Head of caudate nucleus (tissue), 42 donors: ENCODE data around the gene MOK.
A peak's percentile ranks its signal among the peaks of the same experiment; 100 is the strongest.
"Not testable (repeated sequence)": the region's sequence is repeated elsewhere in the genome, so short reads cannot be mapped to it uniquely, and the experiment has no call there.

Experiments used
- DNase-seq, 42 donors: peaks; one replicate each; pipeline versions ENCODE4 v3.0.0 to v3.0.0-alpha.2; 2020 to 2021; ENCODE audit warnings: mixed read lengths in 7 of 42
- intact Hi-C: fragments of 100-400 bp; cut with DNase I; formaldehyde crosslinking; loops from one replicate; pipeline ENCODE4 v1.15.0; 2022

MOK gene

GRCh38 chr14:102325791-102326345 is 20.9 kb upstream of the MOK start:
- no peak for DNase-seq
- intact Hi-C loops, result no loop called here

DNA sequence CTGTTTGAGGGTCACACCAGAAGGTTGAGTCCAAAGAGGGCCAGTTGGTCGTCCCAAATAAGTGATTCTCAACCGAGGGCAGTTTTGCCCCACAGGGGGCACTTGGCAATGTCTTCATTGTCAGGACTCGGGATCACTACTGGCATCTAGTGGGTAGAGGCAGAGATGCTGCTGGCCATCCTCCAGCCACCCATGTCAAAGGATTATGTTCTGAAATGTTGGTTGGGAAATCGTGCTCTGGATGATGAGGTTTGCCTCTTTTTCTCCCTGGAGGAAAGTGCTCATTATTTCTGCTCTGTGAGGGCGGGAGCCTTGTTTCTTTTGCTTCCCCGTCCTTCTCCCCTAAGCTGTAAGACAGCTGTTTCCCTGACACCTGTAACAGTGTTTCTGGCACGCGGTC is 18.1 kb upstream of the MOK start:
- intact Hi-C loops, result no loop called here
- DNase-seq, result peak in 41 of 42 donors; percentile 41 to 91 (median 79)

DNA sequence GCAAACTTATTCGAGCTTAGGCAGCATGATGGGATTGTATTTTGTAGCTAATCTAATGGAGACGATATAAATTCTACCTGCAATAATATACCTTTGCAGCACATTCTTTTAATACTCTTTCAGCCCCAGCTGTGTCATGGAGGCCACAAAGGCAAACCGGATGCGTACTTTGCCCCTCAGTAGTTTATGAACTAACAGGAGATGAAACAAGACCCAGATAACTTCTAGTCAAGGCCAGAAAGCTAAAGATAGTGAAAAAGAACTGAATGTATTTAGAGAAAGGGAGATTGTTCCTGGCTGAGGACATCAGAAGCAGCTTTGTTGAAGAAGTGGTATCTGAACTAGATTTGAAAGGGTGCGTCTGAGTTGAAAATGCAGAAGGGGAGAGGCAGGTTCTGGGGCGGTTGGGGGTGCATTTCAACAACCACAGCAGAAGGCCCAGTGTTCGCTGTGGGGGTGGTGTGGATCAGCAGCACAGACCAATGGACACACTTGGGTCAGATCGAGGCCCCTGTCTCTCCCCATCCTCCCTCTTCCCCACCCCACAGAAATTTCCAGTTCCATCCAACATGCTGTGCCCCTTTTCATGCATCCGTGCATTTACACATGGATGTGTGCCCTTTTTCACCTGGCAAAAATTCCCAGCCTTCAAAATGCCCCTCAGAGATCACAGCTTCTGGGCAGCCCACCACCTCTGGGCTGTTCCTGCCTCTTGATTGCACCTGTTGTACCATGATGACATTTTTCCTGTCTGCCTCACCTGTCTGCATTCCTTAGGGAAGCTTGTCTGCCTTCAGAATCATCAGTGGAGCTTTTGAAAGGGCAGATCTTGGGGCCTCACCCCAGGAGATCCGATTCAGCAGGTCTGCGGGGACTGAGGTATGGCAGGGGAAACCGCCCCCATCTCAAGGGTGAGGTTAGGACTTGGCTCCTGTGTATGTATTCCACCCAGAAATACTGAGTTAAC is 16.8 kb upstream of the MOK start:
- no peak for DNase-seq
- intact Hi-C loops, result no loop called here

- no peak for DNase-seq
- intact Hi-C loops, result no loop called here
Observed at GRCh38 chr14:102320671-102321455, 15.9 kb upstream of the MOK start.

DNA sequence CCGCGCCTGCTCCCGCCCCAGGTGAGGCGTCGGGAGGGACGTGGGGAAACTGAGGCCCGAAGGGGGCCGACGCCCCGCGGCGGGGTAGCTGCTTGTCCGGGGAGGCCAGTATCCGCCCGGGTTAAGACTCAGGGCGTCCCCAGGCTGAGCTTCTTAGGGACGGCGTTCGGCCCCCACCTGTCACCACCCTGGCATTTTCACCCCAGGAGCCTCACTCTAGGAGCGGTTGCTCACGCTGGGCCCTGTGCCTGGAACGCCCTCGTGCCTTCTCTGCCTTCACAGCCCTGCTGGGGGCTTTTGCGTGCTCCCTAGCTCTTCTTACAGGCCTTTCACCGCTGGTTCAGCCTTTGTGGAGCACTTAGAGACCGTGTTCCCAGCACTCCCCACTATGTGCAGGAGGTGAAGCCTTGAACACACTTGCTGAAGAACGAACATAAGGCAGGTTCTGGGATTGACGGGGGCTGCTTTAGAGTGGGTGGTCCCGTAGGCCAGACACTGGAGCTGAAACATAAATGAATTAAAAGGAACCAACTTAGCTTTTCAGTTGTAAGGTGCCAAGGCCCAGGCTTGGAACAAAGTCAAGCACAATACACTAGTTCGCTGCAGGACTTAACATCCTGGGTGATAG is 15.2 kb upstream of the MOK start:
- intact Hi-C loops, result no loop called here
- DNase-seq, result peak in 19 of 42 donors; percentile 21 to 65 (median 44)

DNA sequence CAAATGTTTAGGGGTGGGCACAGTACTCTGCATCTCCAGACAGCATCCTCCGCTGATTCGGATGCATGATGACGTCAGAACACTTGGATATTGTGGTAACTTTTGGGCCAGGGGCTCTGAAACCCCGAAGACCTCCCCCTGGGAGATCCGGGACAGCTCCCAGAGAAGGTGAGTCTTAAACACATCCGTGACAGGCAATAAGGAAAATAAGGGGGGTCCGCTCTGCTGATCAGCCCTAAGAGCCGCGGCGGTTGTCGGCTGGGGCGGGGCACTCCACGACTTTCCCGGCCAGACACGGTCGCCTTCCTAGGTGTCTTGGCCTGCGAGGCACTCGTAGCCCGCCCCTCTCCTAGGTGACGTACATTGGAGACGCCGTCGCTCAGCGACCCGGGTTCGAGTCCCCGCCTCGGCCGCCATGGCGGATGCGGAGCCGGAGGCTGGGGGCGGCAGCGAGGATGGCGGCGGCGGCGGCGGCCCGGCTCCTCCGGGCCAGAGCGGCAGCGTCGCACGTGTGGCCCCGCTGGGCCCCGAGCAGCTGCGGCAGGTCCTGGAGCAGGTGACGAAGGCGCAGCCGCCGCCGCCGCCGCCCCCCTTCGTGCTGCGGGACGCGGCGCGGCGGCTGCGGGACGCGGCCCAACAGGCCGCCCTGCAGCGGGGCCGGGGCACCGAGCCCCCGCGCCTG is 14.5 kb upstream of the MOK start, which contains the start of gene ZNF839:
ZNF839 (plus strand) TSS at position 396 of the 682 bp plus-strand sequence; CDS start at position 416, 20 bp downstream.
- DNase-seq, result peak; percentile 85 to 97 (median 92)
- intact Hi-C loops, result loop anchor here (10.0 kb wide), 2 partner anchors 195 to 355 kb away; partner anchors contain the start of gene DYNC1H1

- intact Hi-C loops, result loop anchor here (10.0 kb wide), 2 partner anchors 196 to 354 kb away; partner anchors contain the start of gene DYNC1H1
- DNase-seq, result peak in 1 of 42 donors; percentile 20
Observed at GRCh38 chr14:102318781-102319276, 13.9 kb upstream of the MOK start.

DNA sequence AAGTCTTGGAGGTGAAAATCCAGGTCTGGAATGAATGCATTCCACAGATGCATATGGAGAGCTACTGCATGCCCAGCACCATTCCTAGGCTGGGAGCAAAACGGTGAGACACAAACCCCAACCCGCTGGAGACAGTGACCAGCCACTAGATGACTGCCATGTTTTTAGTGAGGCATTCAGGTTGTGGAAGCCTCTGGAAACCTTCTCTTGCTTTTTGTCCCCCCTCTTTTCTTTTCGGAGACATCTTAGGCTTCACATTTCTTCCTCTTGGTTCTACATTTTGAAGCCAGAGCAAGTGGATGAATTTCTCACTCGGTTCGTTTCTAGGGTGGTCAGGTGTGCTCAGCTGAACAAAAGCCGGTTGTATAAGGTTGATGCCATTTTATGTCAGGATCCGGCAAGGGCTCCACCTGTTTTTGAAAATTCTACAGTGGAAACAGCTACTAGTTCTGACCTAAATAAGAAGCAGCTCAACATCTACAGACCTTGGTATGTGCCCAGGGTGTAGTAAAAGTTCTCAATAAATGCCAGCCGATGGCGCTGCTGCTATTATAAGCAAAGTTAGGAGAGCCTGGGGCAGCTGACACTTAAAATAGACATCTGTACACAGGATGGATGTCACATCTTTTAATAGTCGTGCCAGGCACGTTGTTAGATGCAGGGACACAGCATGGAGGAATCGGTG is 12.7 kb upstream of the MOK start:
- peak in 24 of 42 donors; percentile 30 to 82 (median 54) for DNase-seq
- intact Hi-C loops, result loop anchor here (10.0 kb wide), 2 partner anchors 197 to 353 kb away; partner anchors contain the start of gene DYNC1H1

DNA sequence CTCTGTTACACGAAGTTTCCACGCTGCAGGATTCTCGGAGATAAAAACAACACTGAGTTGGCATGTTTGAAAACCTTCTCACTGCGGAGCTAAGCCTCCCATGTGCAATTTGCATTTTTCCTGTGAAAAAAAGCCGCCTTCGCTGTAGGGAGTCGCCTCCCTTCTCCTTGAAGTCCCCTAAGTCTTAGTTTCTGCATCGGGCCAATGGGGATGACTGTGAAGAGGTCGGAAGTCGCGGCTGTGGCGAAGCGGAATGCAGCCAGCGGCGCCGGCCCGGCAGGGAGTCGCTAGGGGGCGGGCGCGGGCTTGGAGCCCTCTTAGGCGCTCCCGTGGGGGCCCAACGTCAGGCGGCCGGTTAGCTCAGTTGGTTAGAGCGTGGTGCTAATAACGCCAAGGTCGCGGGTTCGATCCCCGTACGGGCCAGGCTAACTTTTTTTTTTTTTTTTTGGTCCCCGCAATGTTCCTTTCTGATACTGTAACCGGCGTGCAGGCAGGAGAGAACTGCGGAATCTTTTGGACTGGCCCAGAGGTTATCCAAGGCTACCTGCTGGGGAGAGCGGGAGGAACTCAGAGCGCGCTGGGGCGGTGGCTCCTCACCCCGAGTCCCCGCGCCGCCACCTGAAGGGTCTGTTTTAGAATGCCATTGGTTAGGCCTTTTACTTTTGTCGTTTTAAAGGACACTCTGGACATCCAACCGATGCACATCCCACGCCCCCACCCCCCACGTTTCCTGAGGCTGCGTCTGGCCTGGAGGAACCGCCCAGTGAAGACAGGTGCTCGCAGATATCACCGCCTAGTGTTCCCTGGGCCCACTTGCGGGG is 12.0 kb upstream of the MOK start:
- DNase-seq, result peak; percentile 91 to 99 (median 96)
- intact Hi-C loops, result loop anchor here (10.0 kb wide), 2 partner anchors 198 to 352 kb away; partner anchors contain the start of gene DYNC1H1

DNA sequence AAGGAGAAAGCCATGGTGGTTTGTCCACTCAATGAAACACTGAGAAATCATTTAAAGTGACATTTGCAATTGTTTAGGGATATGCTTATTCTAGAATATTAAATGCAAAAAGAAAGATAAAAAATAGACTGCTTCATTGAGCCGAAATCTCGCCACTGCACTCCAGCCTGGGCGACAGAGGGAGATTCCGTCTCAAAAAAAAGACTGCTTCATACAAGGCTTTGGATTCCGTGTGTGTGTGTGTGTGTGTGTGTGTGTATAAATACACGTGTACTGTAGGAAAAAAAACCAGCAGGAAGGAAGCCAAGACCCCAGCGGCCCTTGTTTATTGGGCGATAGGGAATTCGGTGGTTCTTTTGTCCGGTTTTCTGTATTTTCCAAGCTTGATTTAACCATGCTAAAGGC is 11.4 kb upstream of the MOK start:
- peak in 10 of 42 donors; percentile 12 to 50 (median 37) for DNase-seq
- intact Hi-C loops, result loop anchor here (10.0 kb wide), 2 partner anchors 198 to 352 kb away; partner anchors contain the start of gene DYNC1H1

DNA sequence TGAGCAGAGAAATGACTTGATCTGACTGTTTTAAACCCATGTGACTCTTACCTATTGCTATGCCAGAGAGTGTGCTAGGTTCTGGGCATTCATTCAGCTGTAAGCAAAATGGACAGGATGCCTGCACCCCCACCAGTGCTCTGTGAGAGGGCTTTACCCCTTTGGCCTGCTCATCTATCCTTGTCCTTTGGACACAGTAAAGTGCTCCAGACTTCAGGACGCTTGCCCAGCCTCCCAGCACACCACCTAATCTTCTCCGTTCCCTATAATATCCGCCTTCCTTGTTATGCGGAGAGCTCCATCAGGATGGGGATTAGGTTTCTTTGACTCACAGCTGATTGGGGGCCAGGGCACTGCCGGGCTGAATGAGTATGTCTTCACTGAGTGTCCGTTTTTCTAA is 10.2 kb upstream of the MOK start:
- no peak for DNase-seq
- intact Hi-C loops, result loop anchor here (10.0 kb wide), 2 partner anchors 200 to 350 kb away; partner anchors contain the start of gene DYNC1H1

- intact Hi-C loops, result loop anchor here (5.0 to 10.0 kb wide), 3 partner anchors 77 to 350 kb away; partner anchors contain the start of gene DYNC1H1
- peak; percentile 78 to 96 (median 91) for DNase-seq
Observed at GRCh38 chr14:102314242-102315011, 9.5 kb upstream of the MOK start.

- intact Hi-C loops, result no loop called here
- no peak for DNase-seq
Observed at GRCh38 chr14:102303664-102304063, 1.3 kb downstream of the MOK start.

GRCh38 chr14:102298303-102299070 is 6.5 kb downstream of the MOK start:
- intact Hi-C loops, DNase-seq: not testable (repeated sequence)
